Ishikawa (cell line): ENCODE data around the gene COMMD4.

ENCODE experiments used
- CEBPB ChIP-seq: IDR thresholded peaks from 2 replicates; pipeline ENCODE4 v1.6.1; 2012
- CREB1 ChIP-seq: IDR thresholded peaks from 2 replicates; pipeline ENCODE4 v1.6.1; 2012; ENCODE audit warnings: low read depth
- EGR1 ChIP-seq: IDR thresholded peaks from 2 replicates; pipeline ENCODE4 v1.6.1; 2012
- EP300 ChIP-seq: IDR thresholded peaks from 2 replicates; pipeline ENCODE4 v1.6.1; 2012; ENCODE audit warnings: borderline replicate concordance
- NFIC ChIP-seq: IDR thresholded peaks from 2 replicates; pipeline ENCODE4 v1.6.1; 2012
- RAD21 ChIP-seq: IDR thresholded peaks from 2 replicates; pipeline ENCODE4 v1.6.1; 2012; ENCODE audit warnings: low read depth
- REST ChIP-seq: IDR thresholded peaks from 2 replicates; pipeline ENCODE4 v1.6.1; 2012; ENCODE audit warnings: low read depth, mild to moderate bottlenecking
- TAF1 ChIP-seq: IDR thresholded peaks from 2 replicates; pipeline ENCODE4 v1.6.1; 2012; ENCODE audit warnings: low read depth, mild to moderate bottlenecking
- TCF12 ChIP-seq: IDR thresholded peaks from 2 replicates; pipeline ENCODE4 v1.6.1; 2012; ENCODE audit warnings: low read depth
- USF1 ChIP-seq: IDR thresholded peaks from 2 replicates; pipeline ENCODE4 v1.6.1; 2012
- YY1 ChIP-seq: IDR thresholded peaks from 2 replicates; pipeline ENCODE4 v1.6.1; 2012; ENCODE audit warnings: low read depth
- ZBTB7A ChIP-seq: IDR thresholded peaks from 2 replicates; pipeline ENCODE4 v1.6.1; 2012; ENCODE audit warnings: low read depth
- TF ChIP-seq, protein P1 (sequence below): IDR thresholded peaks from 2 replicates; pipeline ENCODE4 v1.6.1; 2012

GRCh38 chr15:75357976-75358673 lies 22.3 kb downstream of the COMMD4 start:
- TF ChIP-seq TAF1: no peak
- TF ChIP-seq TCF12: no peak
- TF ChIP-seq REST: no peak
- no peak for TF ChIP-seq EP300
- no peak for TF ChIP-seq RAD21
- TF ChIP-seq CEBPB: no peak
- no peak for TF ChIP-seq YY1
- TF ChIP-seq USF1: no peak
- TF ChIP-seq CREB1: no peak
- no peak for TF ChIP-seq EGR1
- TF ChIP-seq NFIC: no peak
- no peak for TF ChIP-seq ZBTB7A
- TF ChIP-seq, protein P1, sequence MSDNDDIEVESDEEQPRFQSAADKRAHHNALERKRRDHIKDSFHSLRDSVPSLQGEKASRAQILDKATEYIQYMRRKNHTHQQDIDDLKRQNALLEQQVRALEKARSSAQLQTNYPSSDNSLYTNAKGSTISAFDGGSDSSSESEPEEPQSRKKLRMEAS: no peak
